GM19240 (cell line): ENCODE data around the gene ITIH6.
"Not testable (repeated sequence)": the region's sequence is repeated elsewhere in the genome, so short reads cannot be mapped to it uniquely, and the experiment has no call there.

ENCODE experiments used
- DNase-seq: peaks from one replicate; pipeline ENCODE4 v3.0.0; 2011; ENCODE audit warnings: low spot score; ENCODE audit not compliant: insufficient read length

The ITIH6 gene

DNA sequence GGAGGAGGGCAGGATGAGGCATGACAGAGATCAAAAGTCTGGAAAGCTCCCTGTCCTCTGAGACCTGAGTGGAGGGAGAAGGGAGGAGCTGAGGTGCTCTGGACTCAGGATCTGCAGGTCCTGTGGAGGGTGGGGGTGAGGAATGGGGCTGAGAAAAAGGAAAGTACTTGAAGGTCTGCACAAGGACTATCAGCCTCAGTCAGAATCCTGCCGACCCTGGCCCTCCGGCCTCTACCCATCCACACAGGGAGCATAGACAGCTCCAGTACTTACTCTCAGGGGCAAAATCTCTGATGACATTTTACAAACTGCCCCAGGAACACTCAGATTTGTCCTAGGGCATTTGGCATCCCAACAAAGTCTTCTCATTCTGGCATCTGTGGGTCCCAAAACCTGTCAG, 991 bp upstream of the ITIH6 start:
- DNase-seq: no peak

DNA sequence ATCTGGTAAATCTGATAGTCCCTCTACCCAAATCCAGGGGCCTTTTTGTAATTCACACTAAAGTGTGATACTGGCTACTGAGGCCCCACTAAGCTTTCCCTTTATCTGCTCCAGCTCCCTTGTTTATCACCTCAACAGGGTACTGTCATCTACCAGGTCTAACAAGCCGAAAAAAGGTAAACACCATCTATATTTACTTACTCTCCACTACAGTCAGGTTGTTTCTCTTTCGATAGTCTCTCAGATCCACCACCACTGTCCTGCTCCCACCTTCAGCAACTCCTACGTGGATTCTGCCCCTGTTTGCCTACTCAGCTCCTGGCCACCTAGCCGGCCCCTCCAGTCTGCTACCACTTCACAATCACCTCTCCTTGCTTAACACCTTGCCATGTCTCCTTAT, 3.3 kb downstream of the ITIH6 start:
- no peak for DNase-seq

- no peak for DNase-seq
These were observed 4.0 kb downstream of the ITIH6 start for GRCh38 chrX:54794028-54794427.

DNA sequence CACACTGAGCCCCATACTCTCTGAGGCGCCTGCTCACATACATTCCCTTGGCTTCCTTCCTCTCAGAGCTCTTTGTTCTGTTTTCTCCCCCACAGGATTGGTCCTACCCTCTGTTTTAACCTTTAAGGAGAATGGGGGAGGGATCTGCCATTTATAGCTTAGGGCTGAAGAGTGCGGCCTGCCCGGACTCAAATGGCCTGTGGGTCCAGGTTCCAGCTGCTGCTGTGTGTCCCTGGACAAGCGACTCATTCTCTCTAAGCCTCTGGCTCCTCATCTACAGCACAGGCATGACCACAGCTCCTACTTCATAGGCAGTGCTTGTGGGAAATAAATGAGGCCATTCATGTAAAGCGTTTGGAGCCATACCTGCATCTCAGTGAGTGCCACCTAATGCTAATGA, 8.7 kb downstream of the ITIH6 start:
- DNase-seq: not testable (repeated sequence)

GRCh38 chrX:54788446-54788845, 9.6 kb downstream of the ITIH6 start:
- DNase-seq: no peak

DNA sequence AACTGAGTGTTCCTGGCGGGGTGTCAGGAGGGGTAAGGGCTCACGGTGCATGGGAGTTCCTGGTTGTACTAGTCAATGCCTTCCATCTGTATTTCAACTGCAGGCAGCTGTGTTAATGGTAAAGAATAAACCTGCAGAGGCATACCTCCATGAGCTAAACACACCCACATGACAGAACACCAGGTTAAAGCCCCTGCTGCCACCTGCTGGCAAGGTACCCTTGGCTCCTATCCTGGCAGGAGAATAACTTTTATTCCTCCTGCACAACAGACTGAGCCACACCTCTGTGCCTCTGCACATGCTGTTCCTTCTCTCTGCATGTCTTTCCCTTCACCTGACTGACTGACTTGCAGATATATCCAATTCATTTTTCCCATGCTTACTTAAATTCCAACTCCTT, 11.1 kb downstream of the ITIH6 start:
- no peak for DNase-seq

- no peak for DNase-seq
These were observed 12.2 kb downstream of the ITIH6 start for GRCh38 chrX:54785901-54786300.

DNA sequence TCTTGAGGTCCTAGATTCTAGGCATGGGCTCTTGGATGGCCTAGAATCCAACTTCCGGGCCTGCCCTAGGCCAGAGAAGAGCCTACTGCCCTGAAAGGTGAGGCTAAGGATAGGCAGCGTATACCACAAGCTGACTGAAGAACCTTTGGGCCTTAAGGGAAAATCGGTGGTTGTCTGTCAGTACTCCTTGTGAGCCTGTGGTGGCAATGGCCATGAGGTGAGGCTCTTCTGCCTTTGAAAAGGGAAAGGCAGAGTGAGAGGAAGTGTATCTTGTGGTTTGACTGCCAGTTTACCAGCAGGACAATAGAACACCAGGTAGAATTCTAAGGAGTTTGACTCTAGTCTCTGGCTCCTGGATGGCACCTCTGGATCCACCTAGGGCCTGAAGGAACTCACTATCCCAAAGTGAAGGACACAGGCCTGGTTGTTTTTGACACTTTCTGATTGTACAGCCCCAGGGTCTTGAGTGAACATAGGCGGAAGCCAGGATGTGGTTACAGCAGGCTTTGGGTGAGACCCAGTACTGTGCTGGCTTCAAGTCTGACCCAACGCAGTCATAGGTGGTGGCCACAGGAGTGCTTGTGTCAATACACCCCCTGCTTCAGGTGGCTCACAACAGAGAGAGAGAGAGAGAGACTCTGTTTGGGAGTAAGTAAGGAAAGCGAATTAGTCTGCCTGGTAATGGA, 20.9 kb downstream of the ITIH6 start:
- DNase-seq: no peak

DNA sequence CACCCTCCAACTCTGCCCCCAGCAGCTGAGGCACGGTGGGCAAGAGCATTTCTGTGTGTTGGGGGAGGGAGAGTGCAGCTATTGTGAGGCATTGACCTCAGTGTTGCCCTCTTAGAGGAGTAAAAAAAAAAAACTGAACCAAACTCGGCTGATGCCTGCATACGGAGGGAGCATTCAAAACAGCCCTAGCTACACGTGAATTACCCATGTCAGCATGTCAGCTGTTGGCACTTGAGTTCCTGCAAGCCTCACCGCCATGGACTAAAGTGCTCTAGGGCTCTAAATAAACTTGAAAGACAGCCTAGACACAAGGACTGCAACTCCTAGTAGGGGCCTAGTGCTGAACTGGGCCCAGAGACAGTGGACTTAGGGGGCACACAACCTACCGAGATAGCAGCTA, 22.0 kb downstream of the ITIH6 start:
- no peak for DNase-seq

- not testable (repeated sequence) for DNase-seq
These were observed 23.5 kb downstream of the ITIH6 start for GRCh38 chrX:54774391-54775094.

DNA sequence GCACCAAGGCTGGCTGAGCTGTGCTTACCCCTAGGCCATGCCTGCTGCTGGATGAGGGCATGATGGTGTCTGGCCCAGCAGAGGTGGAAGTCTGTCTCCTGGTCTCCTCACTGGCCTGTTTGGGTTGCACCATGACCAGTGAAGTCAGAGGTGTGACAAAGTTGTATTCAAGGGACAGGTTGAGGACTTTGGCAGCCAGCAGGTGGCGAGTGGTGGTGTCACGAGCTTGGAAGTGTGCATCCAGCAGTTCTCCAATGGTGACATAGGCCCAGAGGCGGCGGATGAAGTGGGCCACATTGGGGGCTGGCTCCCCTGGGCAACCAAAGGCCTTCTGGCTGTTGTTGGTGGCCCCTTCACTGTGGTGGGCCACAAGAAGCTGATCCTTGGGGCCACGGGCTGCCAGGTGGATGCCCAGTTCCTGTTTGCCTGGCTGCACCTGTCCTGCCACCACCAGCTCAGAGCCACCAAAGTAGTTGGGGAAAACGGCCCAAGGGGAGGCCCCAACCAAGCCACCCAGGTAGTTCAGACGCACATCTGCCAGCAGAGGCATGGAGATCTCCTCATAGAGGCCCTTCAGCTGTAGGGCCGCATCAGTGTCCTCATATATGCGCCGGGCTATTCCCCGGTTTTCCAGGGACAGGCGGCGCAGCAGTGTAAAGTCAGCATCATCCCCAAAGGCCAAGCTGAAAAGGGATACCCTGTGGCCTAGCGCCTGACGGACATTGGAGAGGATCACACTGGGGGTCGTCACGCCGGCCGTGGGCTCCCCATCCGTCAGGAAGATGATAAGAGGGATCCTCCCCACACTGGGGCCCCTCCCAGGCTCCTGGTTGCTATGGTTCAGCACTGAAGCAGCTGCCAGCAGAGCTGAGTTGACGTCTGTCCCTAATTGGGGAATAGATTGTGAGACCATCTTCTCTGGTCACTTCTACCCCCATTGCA, 39.7 kb downstream of the ITIH6 start:
- DNase-seq: no peak

DNA sequence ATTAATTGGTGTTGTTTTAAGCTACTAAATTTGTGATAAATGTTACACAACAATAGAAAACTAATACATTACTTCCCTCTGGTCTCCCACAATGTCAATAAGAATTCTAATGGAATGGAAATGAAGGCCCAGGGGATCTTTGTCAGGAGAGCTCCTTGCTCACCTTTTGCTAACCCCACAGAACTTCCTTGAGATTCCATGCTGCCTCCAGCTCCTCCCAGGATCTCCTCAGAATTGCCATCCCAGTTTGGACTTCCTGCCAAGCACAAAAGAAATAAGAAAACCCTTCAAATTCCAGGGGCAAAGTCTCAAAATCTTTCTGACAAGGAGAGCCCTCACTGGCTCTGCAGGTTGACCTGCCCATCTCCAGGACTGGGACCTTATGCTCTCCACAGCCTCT, 43.2 kb downstream of the ITIH6 start:
- no peak for DNase-seq

GRCh38 chrX:54748626-54749025, 49.4 kb downstream of the ITIH6 start:
- no peak for DNase-seq

DNA sequence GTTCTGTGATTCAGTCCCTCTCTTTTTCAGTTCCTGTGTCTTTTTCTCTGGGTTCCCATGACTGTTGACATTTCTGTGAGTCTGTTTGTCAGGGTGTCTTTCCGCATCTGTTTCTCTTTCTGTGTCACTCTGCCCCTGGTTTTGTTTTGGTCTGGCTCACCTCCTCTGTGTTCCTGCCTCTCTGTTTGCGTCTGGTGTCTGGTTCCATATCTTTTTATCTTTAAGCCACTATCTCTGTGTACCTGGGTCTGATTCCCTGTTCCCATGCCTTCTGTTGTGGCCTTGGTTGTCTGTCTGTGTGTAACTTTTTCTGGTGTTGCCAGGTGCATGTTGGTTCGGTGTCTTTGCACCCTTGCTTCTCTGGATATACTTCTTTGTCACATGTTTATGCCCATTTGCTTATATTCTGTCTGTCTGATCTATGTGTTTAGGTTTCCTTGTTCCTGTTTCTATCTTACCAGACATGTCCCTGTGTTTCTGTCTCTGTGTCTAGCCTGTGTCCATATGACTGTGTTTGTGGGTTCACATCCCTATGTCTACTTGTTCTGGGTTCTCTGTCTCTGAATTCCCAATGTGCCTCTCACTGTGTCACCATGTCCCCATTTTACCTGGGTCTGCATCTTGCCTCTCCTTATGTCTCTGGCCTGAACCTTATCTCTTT, 50.2 kb downstream of the ITIH6 start:
- DNase-seq: no peak

- no peak for DNase-seq
These were observed 51.1 kb downstream of the ITIH6 start for GRCh38 chrX:54746928-54747327.

- no peak for DNase-seq
These were observed 52.4 kb downstream of the ITIH6 start for GRCh38 chrX:54745676-54746075.

GRCh38 chrX:54738567-54738966, 59.5 kb downstream of the ITIH6 start:
- DNase-seq: not testable (repeated sequence)

GRCh38 chrX:54736298-54736942, 61.6 kb downstream of the ITIH6 start:
- not testable (repeated sequence) for DNase-seq

- DNase-seq: no peak
These were observed 76.6 kb downstream of the ITIH6 start for GRCh38 chrX:54721424-54721823.

- no peak for DNase-seq
These were observed 82.4 kb downstream of the ITIH6 start for GRCh38 chrX:54715621-54716020.

- no peak for DNase-seq
These were observed 83.6 kb downstream of the ITIH6 start for GRCh38 chrX:54714424-54714823.
